Measurements from ENCODE around the gene MOK. TPM values are rescaled to one million over a fixed set of nuclear protein-coding genes. Genes with fewer than 3 reads are reported as not detected.
A peak's percentile ranks its signal among the peaks of the same experiment; 100 is the strongest.
"Not testable (repeated sequence)": the region's sequence is repeated elsewhere in the genome, so short reads cannot be mapped to it uniquely, and the experiment has no call there.

The MOK gene
- 100 to 1,000 TPM in 1 of 2 donors, 10 to 100 TPM in 1; 60.3 to 102 TPM for total RNA-seq
- 15.4 TPM for polyA plus RNA-seq (2013, experiment 1 of 2)
- 17.6 TPM for polyA plus RNA-seq (2013, experiment 2 of 2)
- long read RNA-seq, experiment 1, partial matches to known transcripts = 10 of 25 reads
- long read RNA-seq, experiment 1, other reads (novel, unspliced or antisense) = 14 of 25 reads
- long read RNA-seq, experiment 2, partial matches to known transcripts = 10 of 65 reads
- long read RNA-seq, experiment 2, other reads (novel, unspliced or antisense) = 53 of 65 reads
- long read RNA-seq, experiment 3, partial matches to known transcripts = 27 of 94 reads
- long read RNA-seq, experiment 3, other reads (novel, unspliced or antisense) = 63 of 94 reads
- long read RNA-seq, experiment 4, partial matches to known transcripts = 4 of 38 reads
- long read RNA-seq, experiment 4, other reads (novel, unspliced or antisense) = 34 of 38 reads

GRCh38 chr14:102304611-102305506, at the start of gene MOK:
Gene MOK, minus strand, starts transcription at chr14:102305164. Its CDS starts 196 bp downstream, at chr14:102304968.
- no peak for TF ChIP-seq CTCF (conservative IDR thresholded peaks at IDR 0.05)
- H3K4me1 ChIP-seq (ENCODE audit: control insufficient read depth, insufficient read depth, low read length) = no peaks in the 10 kb centered on the region
- peak; percentile 99 for DNase-seq
- H3K27ac ChIP-seq (ENCODE audit: low read depth, low read length) = peak within 1 kb of the TSS; percentile 85
- Mint-ChIP-seq H3K9me3 (no peaks in the 10 kb centered on the region), H3K27me3 (ENCODE audit: insufficient read depth) (peaks cover 9% of the 10 kb centered on the region), H3K36me3 (ENCODE audit: low read depth) (no peaks in the 10 kb centered on the region), H3K4me3 (peak within 1 kb of the TSS; percentile 88), H3K4me1 (peaks cover 4% of the 10 kb centered on the region), H3K27ac (peak within 1 kb of the TSS; percentile 92)
- 4% methylated on average over 25 to 53 of the region's 53 CpGs for WGBS, 2 experiments (ENCODE audit: insufficient coverage in 1 of 2, insufficient read length in 1 of 2)
- H3K9me3 ChIP-seq (ENCODE audit: control insufficient read depth, low read length) = no peaks in the 10 kb centered on the region
- no peaks in the 10 kb centered on the region for H3K36me3 ChIP-seq (ENCODE audit: control insufficient read depth, insufficient read depth, low read length)
- H3K27me3 ChIP-seq (ENCODE audit: control insufficient read depth, insufficient read depth, low read length, poor library complexity, severe bottlenecking) = no peaks in the 10 kb centered on the region
- peak within 1 kb of the TSS; percentile 83 for H3K4me3 ChIP-seq (ENCODE audit: low read length)
- peak within 1 kb of the TSS; percentile 89 for H3K9ac ChIP-seq (ENCODE audit: extremely low read depth, low read length, poor library complexity, severe bottlenecking)

- Mint-ChIP-seq H3K4me1 (no peaks in the 10 kb centered on the region), H3K4me3 (no peak overlapping the region), H3K27me3 (ENCODE audit: insufficient read depth) (no peaks in the 10 kb centered on the region), H3K9me3 (no peaks in the 10 kb centered on the region), H3K27ac (peak overlapping the region; percentile 26), H3K36me3 (ENCODE audit: low read depth) (peaks cover 62% of the 10 kb centered on the region)
- no peak for TF ChIP-seq CTCF (conservative IDR thresholded peaks at IDR 0.05)
- no peak for DNase-seq
- 90 to 91% methylated on average over 7 to 8 of the region's 8 CpGs for WGBS, 2 experiments (ENCODE audit: insufficient coverage in 1 of 2, insufficient read length in 1 of 2)
- no peaks in the 10 kb centered on the region for H3K4me1 ChIP-seq (ENCODE audit: control insufficient read depth, insufficient read depth, low read length)
- H3K9ac ChIP-seq (ENCODE audit: extremely low read depth, low read length, poor library complexity, severe bottlenecking) = no peak overlapping the region
- H3K27ac ChIP-seq (ENCODE audit: low read depth, low read length) = no peak overlapping the region
- no peaks in the 10 kb centered on the region for H3K9me3 ChIP-seq (ENCODE audit: control insufficient read depth, low read length)
- no peak overlapping the region for H3K4me3 ChIP-seq (ENCODE audit: low read length)
- H3K36me3 ChIP-seq (ENCODE audit: control insufficient read depth, insufficient read depth, low read length) = peaks cover 60% of the 10 kb centered on the region
- no peaks in the 10 kb centered on the region for H3K27me3 ChIP-seq (ENCODE audit: control insufficient read depth, insufficient read depth, low read length, poor library complexity, severe bottlenecking)
These were observed 48.2 kb upstream of the MOK start for GRCh38 chr14:102353126-102353619.

GRCh38 chr14:102352213-102352612, 47.2 kb upstream of the MOK start:
- Histone ChIP-seq H3K9me3 (ENCODE audit: control insufficient read depth, low read length) (no peaks in the 10 kb centered on the region), H3K27me3 (ENCODE audit: control insufficient read depth, insufficient read depth, low read length, poor library complexity, severe bottlenecking) (no peaks in the 10 kb centered on the region), H3K9ac (ENCODE audit: extremely low read depth, low read length, poor library complexity, severe bottlenecking) (no peak overlapping the region), H3K4me1 (ENCODE audit: control insufficient read depth, insufficient read depth, low read length) (no peaks in the 10 kb centered on the region), H3K27ac (ENCODE audit: low read depth, low read length) (no peak overlapping the region), H3K4me3 (ENCODE audit: low read length) (no peak overlapping the region), H3K36me3 (ENCODE audit: control insufficient read depth, insufficient read depth, low read length) (peaks cover 58% of the 10 kb centered on the region)
- Mint-ChIP-seq H3K4me1 (no peaks in the 10 kb centered on the region), H3K9me3 (no peaks in the 10 kb centered on the region), H3K36me3 (ENCODE audit: low read depth) (peaks cover 61% of the 10 kb centered on the region), H3K27me3 (ENCODE audit: insufficient read depth) (no peaks in the 10 kb centered on the region), H3K27ac (peak overlapping the region; percentile 14), H3K4me3 (no peak overlapping the region)
- no peak for DNase-seq
- TF ChIP-seq CTCF (conservative IDR thresholded peaks at IDR 0.05) = no peak
- 99 to 100% methylated on average over 1 to 3 of the region's 4 CpGs for WGBS, 2 experiments (ENCODE audit: insufficient coverage in 1 of 2, insufficient read length in 1 of 2)

GRCh38 chr14:102351593-102351992, 46.6 kb upstream of the MOK start:
- H3K27me3 Mint-ChIP-seq (ENCODE audit: insufficient read depth); H3K9me3 Mint-ChIP-seq; H3K9ac ChIP-seq (ENCODE audit: extremely low read depth, low read length, poor library complexity, severe bottlenecking); H3K9me3 ChIP-seq (ENCODE audit: control insufficient read depth, low read length); H3K27ac ChIP-seq (ENCODE audit: low read depth, low read length); H3K4me1 ChIP-seq (ENCODE audit: control insufficient read depth, insufficient read depth, low read length); H3K4me1 Mint-ChIP-seq; H3K4me3 Mint-ChIP-seq; H3K4me3 ChIP-seq (ENCODE audit: low read length); H3K27ac Mint-ChIP-seq; H3K27me3 ChIP-seq (ENCODE audit: control insufficient read depth, insufficient read depth, low read length, poor library complexity, severe bottlenecking); DNase-seq: not testable (repeated sequence)
- peaks cover 59% of the 10 kb centered on the region for H3K36me3 ChIP-seq (ENCODE audit: control insufficient read depth, insufficient read depth, low read length)
- H3K36me3 Mint-ChIP-seq (ENCODE audit: low read depth) = peaks cover 61% of the 10 kb centered on the region
- WGBS, 2 experiments (ENCODE audit: insufficient coverage in 1 of 2, insufficient read length in 1 of 2) = 97 to 100% methylated on average over 2 to 9 of the region's 9 CpGs

All from endodermal cell (in vitro differentiated cells).